Parathyroid adenoma (tissue), 2 donors: ENCODE measurements around the gene PSME2.
A peak's percentile ranks its signal among the peaks of the same experiment; 100 is the strongest.

Experiments used
- H2AFZ ChIP-seq: fragments of 300-600 bp; sonication (generic); one replicate; pipeline ENCODE4 v1.7.0; 2017; ENCODE audit warnings: antibody characterized with exemption, mild to moderate bottlenecking
- H3K27ac ChIP-seq: fragments of 300-600 bp; sonication (generic); one replicate; pipeline ENCODE4 v1.7.0; 2017
- H3K27me3 ChIP-seq: fragments of 300-600 bp; sonication (generic); one replicate; pipeline ENCODE4 v1.7.0; 2017; ENCODE audit warnings: low read length; ENCODE audit not compliant: control insufficient read depth, insufficient read depth
- H3K36me3 ChIP-seq: fragments of 300-600 bp; sonication (generic); one replicate; pipeline ENCODE4 v1.7.0; 2017; ENCODE audit warnings: low read length; ENCODE audit not compliant: control insufficient read depth, insufficient read depth
- H3K4me1 ChIP-seq: fragments of 300-600 bp; sonication (generic); one replicate; pipeline ENCODE4 v1.7.0; 2017; ENCODE audit warnings: control low read depth
- H3K4me2 ChIP-seq: fragments of 300-600 bp; sonication (generic); one replicate; pipeline ENCODE4 v1.7.0; 2017; ENCODE audit warnings: low read length
- H3K4me3 ChIP-seq: fragments of 300-600 bp; sonication (generic); one replicate; pipeline ENCODE4 v1.7.0; 2017; ENCODE audit warnings: low read depth, low read length
- H3K79me2 ChIP-seq: fragments of 300-600 bp; sonication (generic); one replicate; pipeline ENCODE4 v1.7.0; 2017; ENCODE audit warnings: control low read depth
- H3K9ac ChIP-seq: fragments of 300-600 bp; sonication (generic); one replicate; pipeline ENCODE4 v1.7.0; 2017; ENCODE audit warnings: mild to moderate bottlenecking
- H3K9me3 ChIP-seq: fragments of 300-600 bp; sonication (generic); one replicate; pipeline ENCODE4 v1.7.0; 2017; ENCODE audit warnings: low read length; ENCODE audit not compliant: control insufficient read depth
- CTCF ChIP-seq: fragments of 300-600 bp; sonication (generic); IDR thresholded peaks from one replicate; pipeline ENCODE4 v1.7.0; 2017; ENCODE audit warnings: antibody characterized with exemption, mild to moderate bottlenecking
- donor health status: primary hyperparathyroidism.

PSME2 gene

GRCh38 chr14:24150567-24150966, 4.2 kb upstream of the PSME2 start:
- H3K27me3 ChIP-seq = no peaks in the 10 kb centered on the region
- peaks cover 12% of the 10 kb centered on the region for H3K4me1 ChIP-seq
- H2AFZ ChIP-seq = no peak overlapping the region
- no peak overlapping the region for H3K9ac ChIP-seq
- no peak overlapping the region for H3K27ac ChIP-seq
- no peak for TF ChIP-seq CTCF
- no peak overlapping the region for H3K4me2 ChIP-seq
- no peaks in the 10 kb centered on the region for H3K9me3 ChIP-seq
- no peaks in the 10 kb centered on the region for H3K36me3 ChIP-seq
- H3K4me3 ChIP-seq = no peak overlapping the region
- H3K79me2 ChIP-seq = peaks cover 17% of the 10 kb centered on the region

GRCh38 chr14:24150061-24150460, 3.7 kb upstream of the PSME2 start:
- Histone ChIP-seq H3K36me3 (no peaks in the 10 kb centered on the region), H3K27me3 (no peaks in the 10 kb centered on the region), H3K79me2 (peaks cover 17% of the 10 kb centered on the region), H2AFZ (no peak overlapping the region), H3K4me2 (no peak overlapping the region), H3K9ac (no peak overlapping the region), H3K4me1 (peaks cover 14% of the 10 kb centered on the region), H3K9me3 (no peaks in the 10 kb centered on the region), H3K4me3 (no peak overlapping the region), H3K27ac (no peak overlapping the region)
- no peak for TF ChIP-seq CTCF

- Histone ChIP-seq H3K36me3 (no peaks in the 10 kb centered on the region), H3K79me2 (peaks cover 17% of the 10 kb centered on the region), H3K4me3 (no peak overlapping the region)
Measured at GRCh38 chr14:24149302-24149969, 3.0 kb upstream of the PSME2 start.

GRCh38 chr14:24147761-24148428, 1.5 kb upstream of the PSME2 start:
- peak overlapping the region; percentile 93 for H3K27ac ChIP-seq
- peaks cover 14% of the 10 kb centered on the region for H3K4me1 ChIP-seq
- H3K9ac ChIP-seq = peak overlapping the region; percentile 74
- peaks cover 21% of the 10 kb centered on the region for H3K79me2 ChIP-seq
- H3K4me2 ChIP-seq = peak overlapping the region; percentile 89
- peak overlapping the region; percentile 96 for H2AFZ ChIP-seq
- H3K4me3 ChIP-seq = peak overlapping the region; percentile 72
- no peaks in the 10 kb centered on the region for H3K9me3 ChIP-seq
- TF ChIP-seq CTCF = no peak
- H3K36me3 ChIP-seq = no peaks in the 10 kb centered on the region
- H3K27me3 ChIP-seq = no peaks in the 10 kb centered on the region

More at GRCh38 chr14:24149302-24149969, 3.0 kb upstream of the PSME2 start:
- Histone ChIP-seq H3K9me3 (no peaks in the 10 kb centered on the region), H3K9ac (no peak overlapping the region), H3K4me2 (no peak overlapping the region), H3K27ac (no peak overlapping the region), H3K27me3 (no peaks in the 10 kb centered on the region), H3K4me1 (peaks cover 14% of the 10 kb centered on the region), H2AFZ (no peak overlapping the region)
- TF ChIP-seq CTCF = no peak
